Endometrial microvascular endothelial cells (primary cell): ENCODE results near the gene S100B. TPM values are rescaled to one million over a fixed set of nuclear protein-coding genes. Genes with fewer than 3 reads are reported as not detected.
"Not testable (repeated sequence)": the region's sequence is repeated elsewhere in the genome, so short reads cannot be mapped to it uniquely, and the experiment has no call there.

Experiments
- in situ Hi-C: cut with HindIII; loops from 2 replicates; pipeline ENCODE4 v1.10.0; 2017; ENCODE audit warnings: low sequenced_read_pairs, low pct_unique_long_range_greater_than_20kb; ENCODE audit errors: inconsistent ontology term
- total RNA-seq: library from RNA; depleted of rRNA; stranded (reverse); fragments of >200 nt; gene quantifications from one replicate; pipeline ENCODE4 v1.2.3, GENCODE V29; 2015; ENCODE audit errors: inconsistent ontology term

Gene S100B
- total RNA-seq, 1 donor from 2014 or later: not detected

GRCh38 chr21:46633566-46633965 is 28.7 kb upstream of the S100B start:
- in situ Hi-C loops: no loop called here

- in situ Hi-C loops: not testable (repeated sequence)
Observed at GRCh38 chr21:46630915-46631314, 26.0 kb upstream of the S100B start.

- in situ Hi-C loops: no loop called here
Observed at GRCh38 chr21:46628868-46629267, 24.0 kb upstream of the S100B start.

GRCh38 chr21:46627726-46628125 is 22.8 kb upstream of the S100B start:
- in situ Hi-C loops: no loop called here

DNA sequence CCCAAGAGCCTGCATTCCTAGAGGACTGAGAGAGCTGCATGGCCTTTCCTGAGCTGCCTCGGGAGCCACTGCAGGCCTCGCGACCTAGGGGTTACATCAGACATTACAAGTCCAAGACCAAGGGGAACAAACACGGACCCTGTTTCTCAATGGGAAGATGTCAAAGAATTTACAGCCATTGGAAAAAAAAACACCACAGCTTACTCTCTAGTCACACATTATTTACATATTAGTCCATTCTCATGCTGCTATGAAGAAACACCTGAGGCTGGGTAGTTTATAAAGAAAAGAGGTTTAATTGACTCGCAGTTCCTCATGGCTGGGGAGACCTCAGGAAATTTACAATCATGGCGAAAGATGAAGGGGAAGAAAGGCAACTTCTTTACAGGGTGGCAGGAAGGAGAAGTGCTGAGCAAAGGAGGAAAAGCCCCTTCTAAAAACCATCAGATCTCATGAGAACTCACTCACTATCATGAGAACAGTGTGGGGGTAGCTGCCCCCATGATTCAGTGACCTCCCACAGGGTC is 22.2 kb upstream of the S100B start:
- in situ Hi-C loops: no loop called here

DNA sequence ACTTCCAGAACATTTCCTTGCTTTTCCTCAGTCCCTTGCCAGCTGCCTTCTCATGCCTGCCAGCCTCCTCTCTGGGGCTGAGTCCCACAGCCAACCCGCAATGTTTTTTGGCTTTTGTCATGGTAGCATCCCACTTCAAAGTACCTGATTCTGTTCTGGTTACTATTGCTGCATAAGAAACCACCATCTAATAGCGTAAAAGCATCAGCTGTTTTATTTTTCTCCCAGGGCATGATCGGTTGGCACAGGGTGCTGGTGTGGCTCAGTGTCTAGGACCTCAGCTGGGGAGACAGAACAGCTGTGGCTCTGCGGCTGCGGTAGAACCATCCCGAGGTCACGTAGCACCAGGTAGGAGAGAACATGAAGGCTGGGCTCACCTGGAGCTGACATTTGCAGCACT is 21.7 kb upstream of the S100B start:
- in situ Hi-C loops: no loop called here

DNA sequence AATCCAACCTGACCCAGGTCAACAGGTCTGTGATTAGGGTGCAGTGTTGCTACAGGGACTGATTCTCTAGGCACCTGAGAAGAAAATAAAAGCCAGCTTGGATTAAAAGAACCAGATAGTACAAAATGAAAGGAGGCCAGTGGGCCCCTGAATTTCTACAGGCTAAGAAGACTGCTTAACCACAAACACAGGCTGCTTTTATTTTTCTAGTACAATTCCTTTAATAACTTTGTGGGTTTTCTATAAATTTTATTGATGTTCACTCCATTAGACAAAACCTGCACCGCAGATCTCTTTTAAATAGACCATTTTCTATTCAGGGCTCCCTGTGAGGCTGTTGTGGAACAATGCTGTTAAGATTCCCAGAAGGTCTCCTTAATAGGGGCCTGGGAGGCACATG is 20.9 kb upstream of the S100B start:
- in situ Hi-C loops: no loop called here

- in situ Hi-C loops: no loop called here
Observed at GRCh38 chr21:46624050-46624449, 19.2 kb upstream of the S100B start.

GRCh38 chr21:46622226-46622625 is 17.3 kb upstream of the S100B start:
- in situ Hi-C loops: no loop called here

DNA sequence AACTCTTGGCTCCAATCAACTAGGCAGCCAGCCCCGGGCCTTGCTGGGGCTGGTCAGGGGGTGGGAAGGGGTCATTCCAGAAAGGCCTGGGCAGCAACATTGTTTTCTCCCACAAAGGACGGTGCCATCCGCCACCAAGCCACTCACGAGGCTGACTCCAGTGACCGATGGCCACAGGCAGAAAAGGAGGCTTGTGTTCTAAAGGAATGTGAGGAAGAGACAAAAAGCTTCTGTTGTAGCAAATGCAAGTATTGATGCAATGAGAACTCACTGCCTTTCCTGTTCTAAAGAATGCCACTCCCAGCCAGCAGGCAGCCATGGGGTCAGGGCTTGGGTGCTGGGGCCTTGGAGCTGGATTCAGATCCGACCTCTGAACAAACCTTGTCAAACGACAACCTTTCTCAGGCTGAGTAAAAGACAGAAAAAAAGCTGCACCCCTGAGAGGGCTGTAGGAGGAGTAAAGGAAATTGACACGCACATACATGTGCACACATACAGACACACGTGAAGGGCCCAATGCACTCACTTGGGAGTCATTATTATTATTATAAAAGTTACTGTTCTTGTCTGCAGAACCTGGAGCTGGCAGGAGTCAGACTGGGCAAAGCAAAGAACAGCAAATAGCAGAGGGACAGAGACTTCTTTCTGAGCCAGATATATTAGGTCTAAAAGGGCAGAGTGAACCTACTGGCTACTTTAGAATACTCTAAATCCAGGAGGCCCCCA is 16.7 kb upstream of the S100B start:
- in situ Hi-C loops: no loop called here

- in situ Hi-C loops: no loop called here
Observed at GRCh38 chr21:46620846-46621245, 16.0 kb upstream of the S100B start.

GRCh38 chr21:46619846-46620245 is 15.0 kb upstream of the S100B start:
- in situ Hi-C loops: no loop called here

DNA sequence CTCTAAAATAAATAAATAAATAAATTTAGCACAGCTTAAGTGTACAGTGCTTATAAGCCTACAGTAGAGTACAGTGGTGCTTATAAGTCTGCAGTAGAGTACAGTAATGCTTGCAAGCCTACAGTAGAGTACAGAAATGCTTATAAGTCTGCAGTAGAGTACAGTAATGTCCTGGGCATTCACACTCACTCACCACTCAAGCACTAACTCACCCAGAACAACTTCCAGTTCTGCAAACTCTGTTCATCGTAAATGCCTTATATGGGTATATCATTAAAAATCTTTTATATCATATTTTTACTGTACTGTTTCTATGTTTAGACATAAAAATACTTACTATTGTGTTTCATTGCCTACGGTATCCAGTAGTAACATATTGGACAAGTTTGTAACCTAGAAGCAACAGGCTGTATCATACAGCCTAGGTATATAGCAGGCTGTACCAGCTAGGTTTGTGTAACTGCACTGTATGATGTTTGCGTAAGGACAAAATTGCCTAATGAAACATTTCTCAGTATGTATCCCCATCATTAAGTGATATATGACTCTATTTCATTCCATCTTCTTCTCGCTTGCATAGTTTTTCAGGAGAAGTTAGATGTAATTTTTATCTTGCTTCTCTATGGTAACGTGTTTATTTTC is 14.0 kb upstream of the S100B start:
- in situ Hi-C loops: no loop called here

GRCh38 chr21:46617267-46618051 is 12.6 kb upstream of the S100B start:
- in situ Hi-C loops: no loop called here

- in situ Hi-C loops: no loop called here
Observed at GRCh38 chr21:46616656-46617055, 11.8 kb upstream of the S100B start.

GRCh38 chr21:46616050-46616449 is 11.2 kb upstream of the S100B start:
- in situ Hi-C loops: no loop called here

- in situ Hi-C loops: no loop called here
Observed at GRCh38 chr21:46613391-46613790, 8.5 kb upstream of the S100B start.

DNA sequence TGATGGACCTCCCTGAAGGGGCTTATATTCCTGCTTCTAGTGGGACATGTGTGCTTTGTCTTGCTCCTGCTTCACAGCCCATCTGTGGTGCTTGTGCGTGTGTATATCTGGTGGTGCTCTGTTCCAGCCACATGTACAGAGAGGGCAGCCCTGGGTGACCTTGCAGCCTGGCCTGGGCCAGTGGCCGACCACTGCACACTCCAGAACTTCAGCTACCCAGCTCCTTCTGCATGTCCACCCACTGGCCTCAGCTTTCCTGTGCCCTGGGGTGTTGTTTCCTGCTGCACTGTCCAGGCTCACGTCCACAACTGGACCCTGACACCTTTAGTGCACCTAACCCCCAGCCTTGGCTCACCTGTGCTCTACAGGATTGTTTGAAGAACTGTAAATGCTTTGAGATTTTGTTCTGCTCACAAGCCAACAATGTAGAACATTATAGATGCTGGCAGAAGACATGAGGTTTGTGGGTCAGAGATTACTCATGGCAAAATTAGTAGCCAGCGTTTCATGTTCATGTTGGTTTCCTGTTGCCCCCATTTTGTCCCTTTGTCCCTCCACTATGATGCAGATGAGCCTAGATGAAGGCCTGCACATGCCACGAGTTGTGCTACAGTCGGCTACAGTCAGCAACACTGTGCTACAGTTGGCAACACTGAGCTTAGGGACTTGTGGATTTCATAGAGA is 5.3 kb upstream of the S100B start:
- in situ Hi-C loops: no loop called here

DNA sequence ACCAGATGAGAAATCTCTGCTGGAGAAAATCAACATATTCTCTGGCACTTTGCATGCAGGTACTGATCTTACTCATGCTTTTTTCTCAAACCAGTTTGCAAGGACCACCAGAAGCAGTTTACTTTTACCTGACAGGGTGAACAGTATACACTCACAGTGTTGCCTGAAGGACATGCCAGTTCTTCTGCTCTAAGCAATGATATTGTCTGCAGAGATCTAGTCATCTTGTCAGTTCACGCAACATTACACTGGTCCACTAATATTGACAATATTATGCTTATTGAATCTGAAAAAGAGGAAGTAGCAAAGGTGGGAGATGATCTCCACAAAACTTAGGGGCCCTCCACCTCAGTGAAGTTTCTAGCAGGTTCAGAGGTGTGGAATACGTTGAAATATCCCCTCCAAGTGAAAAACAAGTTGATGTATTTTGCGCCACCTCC is 3.8 kb upstream of the S100B start:
- in situ Hi-C loops: no loop called here
